Stomach (tissue), 9 donors: ENCODE measurements around the gene ETV6. TPM values are rescaled to one million over a fixed set of nuclear protein-coding genes. Genes with fewer than 3 reads are reported as not detected.
A peak's percentile ranks its signal among the peaks of the same experiment; 100 is the strongest.

Experiments used
- DNase-seq, 2 donors: peaks; one replicate each; pipeline versions ENCODE4 v3.0.0 to v3.0.0-alpha.2; 2013 to 2019
- H3K27ac ChIP-seq, 5 donors: fragments of 200-600 bp in 4 of 5; sonication (generic) in 4 of 5; one replicate each; pipeline ENCODE4 v1.5.1; 2013 to 2019; ENCODE audit warnings: mild to moderate bottlenecking in 1 of 5, moderate library complexity in 1 of 5
- H3K27me3 ChIP-seq, 3 donors: fragments of 200-600 bp; sonication (generic); one replicate each; pipeline ENCODE4 v1.5.1; 2017 to 2019; ENCODE audit warnings: mixed run types in 1 of 3
- H3K36me3 ChIP-seq, 4 donors: fragments of 200-600 bp; sonication (generic); 1 replicate in 3 of 4; 2 replicates in 1 of 4; pipeline ENCODE4 v1.5.1; 2016 to 2019
- H3K4me1 ChIP-seq, 4 donors: fragments of 200-600 bp; sonication (generic); one replicate each; pipeline ENCODE4 v1.5.1; 2016 to 2019
- H3K4me3 ChIP-seq, 4 donors: fragments of 200-600 bp; sonication (generic) in 3 of 4; one replicate each; pipeline ENCODE4 v1.5.1; 2016 to 2019; ENCODE audit warnings: mild to moderate bottlenecking in 1 of 4
- H3K9me3 ChIP-seq, 4 donors: fragments of 200-600 bp; sonication (generic); one replicate each; pipeline ENCODE4 v1.5.1; 2016 to 2019
- EP300 ChIP-seq: sonication (generic); formaldehyde crosslinking; IDR thresholded peaks from one replicate; pipeline ENCODE4 v1.6.1; 2017; ENCODE audit warnings: antibody characterized with exemption
- POLR2A ChIP-seq, 4 donors: fragments of 450-650 bp; IDR thresholded peaks; one replicate each; pipeline ENCODE4 v1.6.1; 2016; ENCODE audit warnings: antibody characterized with exemption in 4 of 4, control low read depth in 2 of 4, mild to moderate bottlenecking in 1 of 4, moderate library complexity in 1 of 4
- POLR2AphosphoS5 ChIP-seq, 3 donors: sonication (generic); formaldehyde crosslinking; IDR thresholded peaks; one replicate each; pipeline ENCODE4 v1.6.1; 2016; ENCODE audit warnings: antibody characterized with exemption in 3 of 3
- WGBS, 5 donors: extraction: QIAGEN DNeasy Blood & Tissue Kit in 3 of 5; methylation state at CpG; one replicate each; pipeline versions ENCODE4 v1.1.5 to v1.1.7; 2013 to 2018; 5-methylcytosine and 5-hydroxymethylcytosine counted together
- intact Hi-C: fragments of 100-400 bp; cut with DNase I; formaldehyde crosslinking; loops from one replicate; pipeline ENCODE4 v1.15.1; 2023; ENCODE audit warnings: low total_unique reads
- polyA plus RNA-seq, 3 donors: library from polyadenylated mRNA; stranded (reverse); fragments of 200-250 nt; gene quantifications; one replicate each; pipeline ENCODE4 v1.2.3, GENCODE V29; 2013
- total RNA-seq, 5 donors: library from RNA; depleted of rRNA; stranded (reverse); fragments of >200 nt; gene quantifications; one replicate each; pipeline versions ENCODE4 v1.1.0 to v1.2.3, GENCODE V29; 2014 to 2016
- TF ChIP-seq, protein P1 (sequence below), 7 experiments: fragments of 450-650 bp in 4 of 7; fragments of 200-600 bp in 3 of 7; sonication (generic) in 3 of 7; IDR thresholded peaks; one replicate each; pipeline ENCODE4 v1.5.1; 2016 to 2019; ENCODE audit warnings: antibody characterized with exemption in 7 of 7, control low read depth in 2 of 7, mild to moderate bottlenecking in 1 of 7
- donor health status: healthy with polysubstance abuse.
- donor health status: Bipolar disorder and iron deficiency.
- donor health status: healthy.

Gene ETV6
- total and polyA plus RNA-seq, 8 donors: 4.1 to 60.3 (median 13.4) TPM

GRCh38 chr12:11847539-11847938 lies 198.1 kb downstream of the ETV6 start:
- H3K9me3 ChIP-seq: no peaks in the 10 kb centered on the region
- H3K27ac ChIP-seq: no peak overlapping the region
- intact Hi-C loops: no loop called here
- TF ChIP-seq POLR2A (IDR thresholded peaks at IDR 0.05) (no peak), EP300 (no peak), POLR2AphosphoS5 (IDR thresholded peaks at IDR 0.05) (no peak)
- TF ChIP-seq, protein P1, sequence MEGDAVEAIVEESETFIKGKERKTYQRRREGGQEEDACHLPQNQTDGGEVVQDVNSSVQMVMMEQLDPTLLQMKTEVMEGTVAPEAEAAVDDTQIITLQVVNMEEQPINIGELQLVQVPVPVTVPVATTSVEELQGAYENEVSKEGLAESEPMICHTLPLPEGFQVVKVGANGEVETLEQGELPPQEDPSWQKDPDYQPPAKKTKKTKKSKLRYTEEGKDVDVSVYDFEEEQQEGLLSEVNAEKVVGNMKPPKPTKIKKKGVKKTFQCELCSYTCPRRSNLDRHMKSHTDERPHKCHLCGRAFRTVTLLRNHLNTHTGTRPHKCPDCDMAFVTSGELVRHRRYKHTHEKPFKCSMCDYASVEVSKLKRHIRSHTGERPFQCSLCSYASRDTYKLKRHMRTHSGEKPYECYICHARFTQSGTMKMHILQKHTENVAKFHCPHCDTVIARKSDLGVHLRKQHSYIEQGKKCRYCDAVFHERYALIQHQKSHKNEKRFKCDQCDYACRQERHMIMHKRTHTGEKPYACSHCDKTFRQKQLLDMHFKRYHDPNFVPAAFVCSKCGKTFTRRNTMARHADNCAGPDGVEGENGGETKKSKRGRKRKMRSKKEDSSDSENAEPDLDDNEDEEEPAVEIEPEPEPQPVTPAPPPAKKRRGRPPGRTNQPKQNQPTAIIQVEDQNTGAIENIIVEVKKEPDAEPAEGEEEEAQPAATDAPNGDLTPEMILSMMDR (IDR thresholded peaks at IDR 0.05): no peak
- no peaks in the 10 kb centered on the region for H3K27me3 ChIP-seq
- no peak for DNase-seq
- 76 to 95% (median 86%) methylated on average over 1 of the region's 1 CpG for WGBS, 5 donors
- H3K4me3 ChIP-seq: no peak overlapping the region
- peaks cover 7 to 65% (median 45%) of the 10 kb centered on the region in 4 donors for H3K36me3 ChIP-seq
- peaks cover 0 to 17% (median 5%) of the 10 kb centered on the region in 4 donors for H3K4me1 ChIP-seq

DNA sequence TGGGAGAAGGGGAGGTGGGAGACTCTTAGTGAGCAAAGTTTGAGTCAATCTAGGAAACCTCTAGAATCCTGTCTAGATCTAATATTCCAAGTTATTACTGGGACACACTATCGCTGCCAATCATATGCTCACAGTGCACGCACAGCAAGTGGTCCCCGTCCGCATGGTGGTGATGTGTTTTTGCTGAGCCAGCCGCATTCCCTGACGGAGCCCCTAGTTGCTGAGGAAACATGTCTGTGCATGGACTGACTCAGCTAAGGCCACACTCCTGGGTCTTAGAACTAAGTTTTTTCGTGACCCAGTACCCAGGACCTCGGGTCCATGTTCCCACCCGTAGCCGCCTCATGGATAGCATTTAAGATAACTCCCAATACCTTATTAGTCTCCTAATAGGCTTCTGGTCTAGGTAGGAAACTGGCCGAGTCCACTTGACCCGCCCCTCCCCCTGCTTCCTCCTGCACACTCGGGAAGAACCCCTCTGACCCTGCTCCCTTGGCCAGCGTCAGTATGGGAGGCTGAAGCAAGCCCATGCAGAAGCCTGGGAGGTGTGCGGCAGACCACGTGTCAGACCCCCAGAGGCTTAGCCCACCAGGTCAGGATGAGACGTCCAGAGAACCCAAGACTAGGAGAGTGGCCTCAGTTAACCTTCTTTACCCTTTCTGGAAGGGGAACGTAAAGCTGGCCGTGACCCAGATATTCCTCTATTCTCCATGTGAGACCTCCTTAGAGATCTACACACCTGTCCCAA lies 200.5 kb downstream of the ETV6 start:
- WGBS, 5 donors: 91 to 96% (median 93%) methylated on average over 18 to 19 of the region's 19 CpGs
- peaks cover 10 to 65% (median 46%) of the 10 kb centered on the region in 4 donors for H3K36me3 ChIP-seq
- DNase-seq: no peak
- TF ChIP-seq EP300: no peak
- TF ChIP-seq POLR2A (IDR thresholded peaks at IDR 0.05): no peak
- no peak for TF ChIP-seq POLR2AphosphoS5 (IDR thresholded peaks at IDR 0.05)
- TF ChIP-seq, protein P1 (IDR thresholded peaks at IDR 0.05): no peak
- H3K4me3 ChIP-seq: no peak overlapping the region
- no peaks in the 10 kb centered on the region for H3K9me3 ChIP-seq
- H3K27me3 ChIP-seq: no peaks in the 10 kb centered on the region
- H3K4me1 ChIP-seq: peaks cover 0 to 17% (median 5%) of the 10 kb centered on the region in 4 donors
- intact Hi-C loops: no loop called here
- H3K27ac ChIP-seq: no peak overlapping the region

- 79 to 85% (median 83%) methylated on average over 12 of the region's 12 CpGs for WGBS, 5 donors
- H3K27me3 ChIP-seq: no peaks in the 10 kb centered on the region
- intact Hi-C loops: no loop called here
- DNase-seq: no peak
- TF ChIP-seq POLR2AphosphoS5 (IDR thresholded peaks at IDR 0.05) (no peak), POLR2A (IDR thresholded peaks at IDR 0.05) (no peak), EP300 (no peak)
- TF ChIP-seq, protein P1 (IDR thresholded peaks at IDR 0.05): no peak
- H3K4me3 ChIP-seq: no peak overlapping the region
- H3K36me3 ChIP-seq: peaks cover 9 to 65% (median 58%) of the 10 kb centered on the region in 4 donors
- no peak overlapping the region for H3K27ac ChIP-seq
- H3K9me3 ChIP-seq: no peaks in the 10 kb centered on the region
- peaks cover 0 to 24% (median 7%) of the 10 kb centered on the region in 4 donors for H3K4me1 ChIP-seq
Measured at GRCh38 chr12:11853126-11853525, 203.7 kb downstream of the ETV6 start.

DNA sequence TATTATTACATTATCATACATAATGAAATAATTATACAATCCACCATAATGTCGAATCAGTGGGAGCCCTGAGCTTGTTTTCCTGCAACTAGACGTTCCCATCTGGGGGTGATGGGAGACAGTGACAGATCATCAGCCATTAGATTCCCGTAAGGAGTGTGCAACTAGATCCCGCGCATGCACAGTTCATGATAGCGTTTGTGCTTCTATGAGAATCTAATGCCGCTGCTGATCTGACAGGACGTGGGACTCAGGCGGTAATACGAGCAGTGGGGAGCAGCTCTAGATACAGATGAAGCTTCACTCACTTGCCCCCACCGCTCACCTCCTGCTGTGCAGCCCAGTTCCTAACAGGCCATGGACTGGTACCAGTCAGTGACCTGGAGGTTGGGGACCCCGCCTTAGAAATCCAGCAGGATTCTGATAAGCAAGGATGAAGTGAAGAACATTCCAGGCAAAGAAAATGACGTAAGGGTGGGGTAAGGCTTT lies 204.6 kb downstream of the ETV6 start:
- WGBS, 5 donors: 89 to 96% (median 93%) methylated on average over 13 of the region's 13 CpGs
- H3K4me3 ChIP-seq: no peak overlapping the region
- no peaks in the 10 kb centered on the region for H3K27me3 ChIP-seq
- peaks cover 9 to 64% (median 60%) of the 10 kb centered on the region in 4 donors for H3K36me3 ChIP-seq
- intact Hi-C loops: no loop called here
- no peak for DNase-seq
- TF ChIP-seq EP300 (no peak), POLR2A (IDR thresholded peaks at IDR 0.05) (no peak)
- H3K4me1 ChIP-seq: peaks cover 0 to 24% (median 7%) of the 10 kb centered on the region in 4 donors
- no peak overlapping the region for H3K27ac ChIP-seq
- no peaks in the 10 kb centered on the region for H3K9me3 ChIP-seq

DNA sequence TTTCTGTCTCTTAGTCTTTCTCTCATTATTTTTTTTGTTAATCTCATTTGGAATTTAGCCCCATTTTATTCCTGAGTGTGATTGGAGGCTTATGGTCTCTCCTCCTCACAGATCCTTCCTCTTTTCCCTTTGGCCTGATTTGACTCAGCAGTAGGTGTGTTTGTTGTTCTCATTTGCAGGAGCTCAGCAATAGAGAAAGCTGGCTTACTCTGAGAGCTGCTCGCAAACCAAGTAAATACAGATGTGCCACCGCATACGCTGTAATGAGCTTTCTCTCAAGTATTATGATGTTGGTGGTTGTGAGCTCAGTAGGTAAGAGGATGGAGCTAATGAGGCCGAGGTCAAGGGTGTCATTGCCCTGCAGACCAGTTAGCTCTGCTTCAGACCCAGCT lies 206.5 kb downstream of the ETV6 start:
- Histone ChIP-seq H3K9me3 (no peaks in the 10 kb centered on the region), H3K4me3 (no peak overlapping the region), H3K27me3 (no peaks in the 10 kb centered on the region), H3K4me1 (peaks cover 0 to 28% (median 9%) of the 10 kb centered on the region in 4 donors), H3K36me3 (peaks cover 6 to 51% (median 48%) of the 10 kb centered on the region in 4 donors), H3K27ac (peak overlapping the region in 4 of 5 donors; percentile 5 to 54 (median 49))
- DNase-seq: peak in 1 of 2 donors; percentile 37
- intact Hi-C loops: no loop called here
- TF ChIP-seq POLR2AphosphoS5 (IDR thresholded peaks at IDR 0.05): no peak
- TF ChIP-seq, protein P1 (IDR thresholded peaks at IDR 0.05): no peak
- WGBS, 5 donors: 60 to 76% (median 66%) methylated on average over 4 of the region's 4 CpGs
